Measurements from ENCODE around the gene SLAMF6.
"Not testable (repeated sequence)": the region's sequence is repeated elsewhere in the genome, so short reads cannot be mapped to it uniquely, and the experiment has no call there.

Gene SLAMF6

DNA sequence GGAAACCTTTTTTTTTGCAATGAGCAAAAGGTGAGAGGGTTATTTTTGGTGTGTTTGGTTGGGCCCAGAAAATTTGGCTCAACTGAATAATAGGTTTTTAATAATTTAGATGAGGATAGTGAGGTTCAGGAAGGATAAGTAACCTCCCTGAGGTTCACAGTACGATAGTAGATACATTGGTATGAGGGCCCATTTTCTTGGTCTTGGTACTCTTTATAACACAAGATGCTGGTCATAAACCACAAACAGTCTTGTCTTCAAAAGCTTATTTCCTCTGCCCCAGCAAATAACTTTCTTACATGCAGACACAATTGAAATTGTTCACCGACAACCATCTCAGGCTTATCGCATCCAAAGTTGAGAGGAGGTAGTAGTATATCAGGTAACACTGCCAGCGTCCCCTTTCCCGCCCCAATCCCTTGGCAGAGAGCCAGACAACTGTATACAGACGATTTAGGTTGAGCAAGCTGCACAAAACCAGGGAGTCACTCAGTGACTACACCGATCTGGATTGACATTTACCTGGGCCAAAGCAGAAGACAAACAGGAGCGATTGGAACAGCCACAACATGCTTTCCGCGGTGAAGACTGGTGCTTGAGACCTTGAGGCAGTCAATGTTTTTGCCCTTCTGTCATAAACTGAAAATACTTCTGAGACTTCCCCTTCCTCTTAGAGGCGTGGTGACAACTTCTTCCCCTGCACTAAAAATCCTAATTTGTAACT, at the start of gene SLAMF6:
SLAMF6 (minus strand) TSS at position 634 of the 724 bp plus-strand sequence; CDS start at position 571, 63 bp downstream.
- TF ChIP-seq, protein P1, sequence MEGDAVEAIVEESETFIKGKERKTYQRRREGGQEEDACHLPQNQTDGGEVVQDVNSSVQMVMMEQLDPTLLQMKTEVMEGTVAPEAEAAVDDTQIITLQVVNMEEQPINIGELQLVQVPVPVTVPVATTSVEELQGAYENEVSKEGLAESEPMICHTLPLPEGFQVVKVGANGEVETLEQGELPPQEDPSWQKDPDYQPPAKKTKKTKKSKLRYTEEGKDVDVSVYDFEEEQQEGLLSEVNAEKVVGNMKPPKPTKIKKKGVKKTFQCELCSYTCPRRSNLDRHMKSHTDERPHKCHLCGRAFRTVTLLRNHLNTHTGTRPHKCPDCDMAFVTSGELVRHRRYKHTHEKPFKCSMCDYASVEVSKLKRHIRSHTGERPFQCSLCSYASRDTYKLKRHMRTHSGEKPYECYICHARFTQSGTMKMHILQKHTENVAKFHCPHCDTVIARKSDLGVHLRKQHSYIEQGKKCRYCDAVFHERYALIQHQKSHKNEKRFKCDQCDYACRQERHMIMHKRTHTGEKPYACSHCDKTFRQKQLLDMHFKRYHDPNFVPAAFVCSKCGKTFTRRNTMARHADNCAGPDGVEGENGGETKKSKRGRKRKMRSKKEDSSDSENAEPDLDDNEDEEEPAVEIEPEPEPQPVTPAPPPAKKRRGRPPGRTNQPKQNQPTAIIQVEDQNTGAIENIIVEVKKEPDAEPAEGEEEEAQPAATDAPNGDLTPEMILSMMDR (IDR thresholded peaks at IDR 0.05; ENCODE audit: low read depth, low read length, missing control alignments) = no peak
- H3K4me3 ChIP-seq (replicated peaks; ENCODE audit: low read depth, low read length) = no peak within 1 kb of the TSS
- DNase-seq (ENCODE audit: extremely low read depth, low read depth) = no peak

GRCh38 chr1:160570840-160571239, 47.8 kb upstream of the SLAMF6 start:
- no peak overlapping the region for H3K4me3 ChIP-seq (replicated peaks; ENCODE audit: low read depth, low read length)
- no peak for DNase-seq (ENCODE audit: extremely low read depth, low read depth)
- TF ChIP-seq, protein P1 (IDR thresholded peaks at IDR 0.05; ENCODE audit: low read depth, low read length, missing control alignments) = no peak

GRCh38 chr1:160569806-160570205, 46.8 kb upstream of the SLAMF6 start:
- TF ChIP-seq, protein P1 (IDR thresholded peaks at IDR 0.05; ENCODE audit: low read depth, low read length, missing control alignments) = no peak
- DNase-seq (ENCODE audit: extremely low read depth, low read depth) = no peak

GRCh38 chr1:160567858-160568682, 45.0 kb upstream of the SLAMF6 start:
- TF ChIP-seq, protein P1 (IDR thresholded peaks at IDR 0.05; ENCODE audit: low read depth, low read length, missing control alignments) = no peak
- no peak overlapping the region for H3K4me3 ChIP-seq (replicated peaks; ENCODE audit: low read depth, low read length)
- no peak for DNase-seq (ENCODE audit: extremely low read depth, low read depth)

More at GRCh38 chr1:160569806-160570205, 46.8 kb upstream of the SLAMF6 start:
- H3K4me3 ChIP-seq (replicated peaks; ENCODE audit: low read depth, low read length) = no peak overlapping the region

DNA sequence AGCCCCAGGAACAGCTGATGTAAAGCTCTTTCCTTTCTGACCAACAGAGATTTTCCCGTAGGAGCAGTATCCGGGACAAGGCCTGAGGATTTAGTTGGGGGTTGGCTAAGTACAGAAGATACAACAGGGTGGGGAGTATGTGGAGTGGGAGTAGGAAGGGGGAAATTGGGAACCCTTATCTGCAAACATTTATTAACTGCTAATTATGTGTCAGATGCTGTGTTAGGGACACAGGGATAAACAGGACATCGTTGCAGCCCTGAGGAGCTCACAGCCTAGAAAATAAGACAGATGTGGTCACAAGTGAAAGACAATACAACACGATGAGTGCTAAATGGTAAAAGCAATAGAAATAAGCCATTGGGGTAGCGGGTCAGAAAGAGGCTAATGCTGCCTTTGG, 44.3 kb upstream of the SLAMF6 start:
- no peak for DNase-seq (ENCODE audit: extremely low read depth, low read depth)
- H3K4me3 ChIP-seq (replicated peaks; ENCODE audit: low read depth, low read length) = no peak overlapping the region
- TF ChIP-seq, protein P1 (IDR thresholded peaks at IDR 0.05; ENCODE audit: low read depth, low read length, missing control alignments) = no peak

DNA sequence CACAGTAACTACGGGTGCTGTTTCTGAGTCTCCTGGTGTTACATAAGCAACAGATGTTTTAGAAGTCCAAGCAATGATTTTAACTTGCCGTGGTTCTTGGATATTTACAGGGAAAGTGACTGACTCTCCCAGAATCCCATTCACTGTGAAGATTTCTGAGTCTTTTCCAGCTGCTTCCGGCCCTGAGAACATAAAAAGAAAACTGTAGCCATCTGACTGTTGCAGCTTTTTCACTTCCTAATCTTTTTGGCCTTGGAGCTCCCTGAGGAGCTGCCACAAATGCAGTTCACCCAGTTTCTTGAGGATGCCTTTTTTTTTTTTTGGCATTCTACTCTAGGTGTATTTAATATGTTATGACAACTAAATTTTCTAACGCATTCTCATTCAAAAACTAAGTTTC, 42.5 kb upstream of the SLAMF6 start:
- no peak for DNase-seq (ENCODE audit: extremely low read depth, low read depth)
- no peak overlapping the region for H3K4me3 ChIP-seq (replicated peaks; ENCODE audit: low read depth, low read length)
- TF ChIP-seq, protein P1 (IDR thresholded peaks at IDR 0.05; ENCODE audit: low read depth, low read length, missing control alignments) = no peak

GRCh38 chr1:160563230-160563629, 40.2 kb upstream of the SLAMF6 start:
- DNase-seq (ENCODE audit: extremely low read depth, low read depth); H3K4me3 ChIP-seq (replicated peaks; ENCODE audit: low read depth, low read length): not testable (repeated sequence)

DNA sequence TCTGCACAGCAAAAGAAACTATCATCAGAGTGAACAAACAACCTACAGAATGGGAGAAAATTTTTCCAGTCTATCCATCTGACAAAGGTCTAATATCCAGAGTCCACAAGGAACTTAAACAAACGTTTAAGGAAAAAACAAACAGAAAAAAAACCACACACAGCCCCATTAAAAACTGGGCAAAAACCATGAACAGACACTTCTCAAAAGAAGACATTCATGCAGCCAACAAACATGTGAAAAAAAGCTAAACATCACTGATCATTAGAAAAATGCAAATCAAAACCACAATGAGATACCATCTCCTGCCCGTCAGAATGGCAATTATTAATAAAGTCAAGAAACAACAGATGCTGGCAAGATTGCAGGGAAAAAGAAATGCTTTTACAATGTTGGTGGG, 39.7 kb upstream of the SLAMF6 start:
- not testable (repeated sequence) for DNase-seq (ENCODE audit: extremely low read depth, low read depth); H3K4me3 ChIP-seq (replicated peaks; ENCODE audit: low read depth, low read length)

All from HFF-Myc (cell line).